ENCODE results near the gene FBXW8.

Gene FBXW8

GRCh38 chr12:117010693-117011451, 100.1 kb downstream of the FBXW8 start:
- Histone ChIP-seq H3K36me3 (ENCODE audit: insufficient read depth, low read length) (peaks cover 40% of the 10 kb centered on the region), H3K27ac (ENCODE audit: low read depth, low read length) (no peak overlapping the region), H3K9ac (ENCODE audit: low read length) (no peak overlapping the region), H3K9me3 (ENCODE audit: low read length) (peaks cover 6% of the 10 kb centered on the region), H3K4me3 (ENCODE audit: low read depth in 1 of 2, low read length in 2 of 2) (no peak overlapping the region), H3K27me3 (ENCODE audit: control insufficient read depth in 1 of 2, insufficient read depth in 2 of 2, low read length in 2 of 2) (no peaks in the 10 kb centered on the region), H3K4me1 (ENCODE audit: insufficient read depth, low read length) (no peaks in the 10 kb centered on the region)

DNA sequence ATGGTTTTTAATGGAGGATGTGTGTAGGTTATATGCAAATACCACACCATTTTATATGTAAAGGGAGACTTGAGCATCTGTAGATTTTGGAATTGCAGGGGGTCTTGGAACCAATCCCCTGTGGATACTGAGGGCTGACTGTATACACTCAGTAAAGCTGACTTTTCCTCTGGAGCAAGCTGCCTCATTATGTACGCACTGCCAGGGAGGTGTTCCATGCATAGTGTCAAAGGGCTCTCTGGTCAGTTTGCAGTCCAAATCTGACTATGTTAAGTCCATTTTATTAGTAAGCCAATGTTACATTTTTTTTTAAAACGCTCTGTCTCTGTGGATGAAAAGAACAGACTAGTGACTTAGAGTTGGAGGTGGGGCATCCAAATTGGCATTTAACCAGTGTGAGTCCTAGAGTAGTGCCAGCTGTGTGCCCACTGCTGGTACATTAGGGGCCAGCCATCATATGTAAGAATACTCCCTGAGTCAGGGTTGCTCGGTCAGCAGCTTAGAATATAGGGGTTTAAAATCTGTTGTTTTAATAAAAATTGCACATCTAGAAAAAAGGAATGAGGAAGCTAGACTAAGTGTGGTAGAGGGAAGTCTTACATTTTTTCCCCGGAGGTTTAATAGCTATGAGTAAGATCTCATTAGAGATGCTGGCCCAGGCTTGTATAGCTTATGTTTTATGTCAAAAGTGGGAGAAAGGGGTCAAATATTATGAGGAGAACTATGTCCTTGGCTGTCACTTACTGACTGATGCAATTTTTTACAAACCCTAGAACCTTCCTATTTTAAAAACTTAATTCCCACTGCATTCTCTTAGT, 101.4 kb downstream of the FBXW8 start:
- no peak overlapping the region for H3K27ac ChIP-seq (ENCODE audit: low read depth, low read length)
- no peaks in the 10 kb centered on the region for H3K27me3 ChIP-seq (ENCODE audit: control insufficient read depth in 1 of 2, insufficient read depth in 2 of 2, low read length in 2 of 2)
- H3K4me1 ChIP-seq (ENCODE audit: insufficient read depth, low read length) = no peaks in the 10 kb centered on the region
- H3K9ac ChIP-seq (ENCODE audit: low read length) = no peak overlapping the region
- no peak overlapping the region for H3K4me3 ChIP-seq (ENCODE audit: low read depth in 1 of 2, low read length in 2 of 2)
- peaks cover 45% of the 10 kb centered on the region for H3K36me3 ChIP-seq (ENCODE audit: insufficient read depth, low read length)
- peaks cover 6% of the 10 kb centered on the region for H3K9me3 ChIP-seq (ENCODE audit: low read length)

DNA sequence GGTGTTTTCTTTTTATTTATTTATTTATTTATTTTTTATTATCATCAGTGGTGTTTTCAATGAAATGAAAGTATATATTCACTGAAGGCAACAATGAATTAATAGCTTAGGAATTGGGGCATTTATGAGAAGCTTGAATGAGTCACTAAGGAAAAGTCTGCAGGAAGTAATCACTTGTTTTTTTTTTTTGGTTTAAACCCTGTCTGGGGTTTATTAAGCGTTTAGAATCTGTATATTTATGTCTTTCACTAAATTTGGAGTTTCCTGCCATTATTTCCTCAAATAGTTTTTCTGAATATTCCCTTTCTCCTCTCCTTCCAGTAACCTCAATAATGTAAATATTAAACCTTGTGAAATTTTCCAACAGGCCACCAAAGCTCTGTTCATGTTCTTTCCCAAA, 103.0 kb downstream of the FBXW8 start:
- peaks cover 42% of the 10 kb centered on the region for H3K36me3 ChIP-seq (ENCODE audit: insufficient read depth, low read length)
- H3K9me3 ChIP-seq (ENCODE audit: low read length) = peaks cover 6% of the 10 kb centered on the region
- H3K27ac ChIP-seq (ENCODE audit: low read depth, low read length) = no peak overlapping the region
- H3K27me3 ChIP-seq (ENCODE audit: control insufficient read depth in 1 of 2, insufficient read depth in 2 of 2, low read length in 2 of 2) = no peaks in the 10 kb centered on the region
- no peak overlapping the region for H3K4me3 ChIP-seq (ENCODE audit: low read depth in 1 of 2, low read length in 2 of 2)
- no peaks in the 10 kb centered on the region for H3K4me1 ChIP-seq (ENCODE audit: insufficient read depth, low read length)
- H3K9ac ChIP-seq (ENCODE audit: low read length) = no peak overlapping the region

- Histone ChIP-seq H3K36me3 (ENCODE audit: insufficient read depth, low read length) (peaks cover 42% of the 10 kb centered on the region), H3K4me1 (ENCODE audit: insufficient read depth, low read length) (no peaks in the 10 kb centered on the region), H3K27ac (ENCODE audit: low read depth, low read length) (no peak overlapping the region), H3K9me3 (ENCODE audit: low read length) (peaks cover 6% of the 10 kb centered on the region), H3K27me3 (ENCODE audit: control insufficient read depth in 1 of 2, insufficient read depth in 2 of 2, low read length in 2 of 2) (no peaks in the 10 kb centered on the region), H3K9ac (ENCODE audit: low read length) (no peak overlapping the region), H3K4me3 (ENCODE audit: low read depth in 1 of 2, low read length in 2 of 2) (no peak overlapping the region)
Observed at GRCh38 chr12:117014342-117014887, 103.7 kb downstream of the FBXW8 start.

DNA sequence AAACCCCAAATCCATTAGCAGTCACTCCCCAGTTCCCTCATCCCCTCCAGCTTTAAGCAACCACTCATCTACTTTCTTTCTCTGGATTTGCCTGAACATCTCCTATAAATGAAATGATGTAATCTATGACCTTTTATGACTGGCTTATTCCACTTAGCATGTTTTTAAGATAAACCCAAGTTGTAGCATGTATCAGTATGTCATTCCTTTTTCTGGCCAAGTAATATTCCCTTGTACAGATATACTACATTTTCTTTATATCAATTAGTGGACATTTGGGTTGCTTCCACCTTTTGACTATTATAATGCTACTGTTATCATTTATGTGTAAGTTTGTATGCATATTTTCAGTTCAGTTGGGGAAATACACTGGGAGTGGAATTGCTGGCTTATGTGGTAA, 105.1 kb downstream of the FBXW8 start:
- no peak overlapping the region for H3K27ac ChIP-seq (ENCODE audit: low read depth, low read length)
- no peaks in the 10 kb centered on the region for H3K27me3 ChIP-seq (ENCODE audit: control insufficient read depth in 1 of 2, insufficient read depth in 2 of 2, low read length in 2 of 2)
- H3K9ac ChIP-seq (ENCODE audit: low read length) = no peak overlapping the region
- H3K4me3 ChIP-seq (ENCODE audit: low read depth in 1 of 2, low read length in 2 of 2) = no peak overlapping the region
- peaks cover 39% of the 10 kb centered on the region for H3K36me3 ChIP-seq (ENCODE audit: insufficient read depth, low read length)
- H3K9me3 ChIP-seq (ENCODE audit: low read length) = peaks cover 6% of the 10 kb centered on the region
- H3K4me1 ChIP-seq (ENCODE audit: insufficient read depth, low read length) = no peaks in the 10 kb centered on the region

- Histone ChIP-seq H3K4me1 (ENCODE audit: insufficient read depth, low read length) (no peaks in the 10 kb centered on the region), H3K9me3 (ENCODE audit: low read length) (peaks cover 6% of the 10 kb centered on the region), H3K27ac (ENCODE audit: low read depth, low read length) (no peak overlapping the region), H3K27me3 (ENCODE audit: control insufficient read depth in 1 of 2, insufficient read depth in 2 of 2, low read length in 2 of 2) (no peaks in the 10 kb centered on the region), H3K9ac (ENCODE audit: low read length) (no peak overlapping the region), H3K4me3 (ENCODE audit: low read depth in 1 of 2, low read length in 2 of 2) (no peak overlapping the region), H3K36me3 (ENCODE audit: insufficient read depth, low read length) (peaks cover 34% of the 10 kb centered on the region)
Observed at GRCh38 chr12:117017807-117018206, 107.1 kb downstream of the FBXW8 start.

GRCh38 chr12:117018276-117018675, 107.5 kb downstream of the FBXW8 start:
- no peaks in the 10 kb centered on the region for H3K4me1 ChIP-seq (ENCODE audit: insufficient read depth, low read length)
- peaks cover 34% of the 10 kb centered on the region for H3K36me3 ChIP-seq (ENCODE audit: insufficient read depth, low read length)
- H3K9me3 ChIP-seq (ENCODE audit: low read length) = peaks cover 6% of the 10 kb centered on the region

GRCh38 chr12:117018685-117019084, 107.9 kb downstream of the FBXW8 start:
- Histone ChIP-seq H3K9me3 (ENCODE audit: low read length) (peaks cover 6% of the 10 kb centered on the region), H3K4me3 (ENCODE audit: low read depth in 1 of 2, low read length in 2 of 2) (no peak overlapping the region), H3K4me1 (ENCODE audit: insufficient read depth, low read length) (no peaks in the 10 kb centered on the region), H3K36me3 (ENCODE audit: insufficient read depth, low read length) (peaks cover 34% of the 10 kb centered on the region), H3K9ac (ENCODE audit: low read length) (no peak overlapping the region), H3K27me3 (ENCODE audit: control insufficient read depth in 1 of 2, insufficient read depth in 2 of 2, low read length in 2 of 2) (no peaks in the 10 kb centered on the region), H3K27ac (ENCODE audit: low read depth, low read length) (no peak overlapping the region)

More at GRCh38 chr12:117018276-117018675, 107.5 kb downstream of the FBXW8 start:
- Histone ChIP-seq H3K27me3 (ENCODE audit: control insufficient read depth in 1 of 2, insufficient read depth in 2 of 2, low read length in 2 of 2) (no peaks in the 10 kb centered on the region), H3K4me3 (ENCODE audit: low read depth in 1 of 2, low read length in 2 of 2) (no peak overlapping the region), H3K27ac (ENCODE audit: low read depth, low read length) (no peak overlapping the region), H3K9ac (ENCODE audit: low read length) (no peak overlapping the region)

GRCh38 chr12:117019866-117020265, 109.1 kb downstream of the FBXW8 start:
- H3K36me3 ChIP-seq (ENCODE audit: insufficient read depth, low read length) = peaks cover 34% of the 10 kb centered on the region
- H3K4me3 ChIP-seq (ENCODE audit: low read depth in 1 of 2, low read length in 2 of 2) = no peak overlapping the region
- peaks cover 5% of the 10 kb centered on the region for H3K9me3 ChIP-seq (ENCODE audit: low read length)
- H3K27me3 ChIP-seq (ENCODE audit: control insufficient read depth in 1 of 2, insufficient read depth in 2 of 2, low read length in 2 of 2) = no peaks in the 10 kb centered on the region
- H3K4me1 ChIP-seq (ENCODE audit: insufficient read depth, low read length) = no peaks in the 10 kb centered on the region
- no peak overlapping the region for H3K9ac ChIP-seq (ENCODE audit: low read length)
- no peak overlapping the region for H3K27ac ChIP-seq (ENCODE audit: low read depth, low read length)

- H3K4me1 ChIP-seq (ENCODE audit: insufficient read depth, low read length) = no peaks in the 10 kb centered on the region
- no peak overlapping the region for H3K4me3 ChIP-seq (ENCODE audit: low read depth in 1 of 2, low read length in 2 of 2)
- no peak overlapping the region for H3K27ac ChIP-seq (ENCODE audit: low read depth, low read length)
- H3K36me3 ChIP-seq (ENCODE audit: insufficient read depth, low read length) = peaks cover 32% of the 10 kb centered on the region
- no peaks in the 10 kb centered on the region for H3K9me3 ChIP-seq (ENCODE audit: low read length)
- no peaks in the 10 kb centered on the region for H3K27me3 ChIP-seq (ENCODE audit: control insufficient read depth in 1 of 2, insufficient read depth in 2 of 2, low read length in 2 of 2)
- no peak overlapping the region for H3K9ac ChIP-seq (ENCODE audit: low read length)
Observed at GRCh38 chr12:117020536-117021220, 109.9 kb downstream of the FBXW8 start.

GRCh38 chr12:117022465-117022864, 111.7 kb downstream of the FBXW8 start:
- Histone ChIP-seq H3K4me3 (ENCODE audit: low read depth in 1 of 2, low read length in 2 of 2) (no peak overlapping the region), H3K9me3 (ENCODE audit: low read length) (no peaks in the 10 kb centered on the region), H3K4me1 (ENCODE audit: insufficient read depth, low read length) (no peaks in the 10 kb centered on the region), H3K9ac (ENCODE audit: low read length) (no peak overlapping the region), H3K27ac (ENCODE audit: low read depth, low read length) (no peak overlapping the region), H3K36me3 (ENCODE audit: insufficient read depth, low read length) (peaks cover 31% of the 10 kb centered on the region), H3K27me3 (ENCODE audit: control insufficient read depth in 1 of 2, insufficient read depth in 2 of 2, low read length in 2 of 2) (no peaks in the 10 kb centered on the region)

Data from muscle layer of colon (tissue), 2 donors.